Gastrocnemius medialis (tissue), 4 donors: ENCODE measurements around the gene HDDC2. TPM values are rescaled to one million over a fixed set of nuclear protein-coding genes. Genes with fewer than 3 reads are reported as not detected.
A peak's percentile ranks its signal among the peaks of the same experiment; 100 is the strongest.

Experiments used
- ATAC-seq, 2 donors: fragments of 150-250 bp; one replicate each; pipeline ENCODE4 v1.9.1; 2016
- DNase-seq, 2 donors: peaks; one replicate each; pipeline ENCODE4 v3.0.0-alpha.2; 2019
- H3K27ac ChIP-seq, 4 donors: fragments of 200-600 bp; sonication (generic); 1 replicate in 1 of 4; 2 replicates in 3 of 4; pipeline ENCODE4 v1.5.1; 2016 to 2018; ENCODE audit warnings: mild to moderate bottlenecking in 2 of 4, moderate library complexity in 1 of 4
- H3K27me3 ChIP-seq, 3 donors: fragments of 200-600 bp; sonication (generic) in 2 of 3; 1 replicate in 1 of 3; 2 replicates in 2 of 3; pipeline versions ENCODE4 v1.5.1 to v1.6.0; 2016 to 2019; ENCODE audit warnings: mild to moderate bottlenecking in 1 of 3, moderate library complexity in 1 of 3
- H3K36me3 ChIP-seq, 2 donors: fragments of 200-600 bp; sonication (generic) in 1 of 2; one replicate each; pipeline ENCODE4 v1.5.1; 2017 to 2018
- H3K4me1 ChIP-seq, 2 donors: fragments of 200-600 bp; sonication (generic) in 1 of 2; one replicate each; pipeline ENCODE4 v1.5.1; 2016 to 2017; ENCODE audit warnings: mild to moderate bottlenecking in 2 of 2
- H3K4me3 ChIP-seq, 4 donors: fragments of 200-600 bp; sonication (generic) in 3 of 4; 1 replicate in 1 of 4; 2 replicates in 3 of 4; pipeline ENCODE4 v1.5.1; 2016 to 2019; ENCODE audit warnings: mild to moderate bottlenecking in 2 of 4
- H3K9me3 ChIP-seq, 3 donors: fragments of 200-600 bp; sonication (generic) in 2 of 3; 1 replicate in 1 of 3; 2 replicates in 2 of 3; pipeline ENCODE4 v1.5.1; 2016 to 2019
- CTCF ChIP-seq, 5 experiments: fragments of 450-650 bp in 3 of 5; fragments of 200-600 bp in 2 of 5; sonication (generic) in 2 of 5; IDR thresholded peaks in 4 of 5; conservative IDR thresholded peaks in 1 of 5; 1 replicate in 4 of 5; 2 replicates in 1 of 5; pipeline ENCODE4 v1.5.1; 2016 to 2019; ENCODE audit warnings: antibody characterized with exemption in 5 of 5, mild to moderate bottlenecking in 3 of 5, moderate library complexity in 3 of 5
- POLR2A ChIP-seq, 2 donors: fragments of 450-650 bp; IDR thresholded peaks; one replicate each; pipeline ENCODE4 v1.6.1; 2017; ENCODE audit warnings: antibody characterized with exemption in 2 of 2, mild to moderate bottlenecking in 2 of 2, moderate library complexity in 2 of 2
- in situ Hi-C, 4 donors: fragments of 200-750 bp; cut with MboI; loops; one replicate each; pipeline versions ENCODE4 v1.15.0 to v1.8.0; 2017; ENCODE audit warnings: low sequenced_read_pairs in 4 of 4
- intact Hi-C: fragments of 100-400 bp; cut with DNase I; formaldehyde crosslinking; loops from one replicate; pipeline ENCODE4 v1.15.1; 2023; ENCODE audit warnings: low total_unique reads
- total RNA-seq, 4 donors: library from RNA; depleted of rRNA; stranded (reverse); fragments of >200 nt; gene quantifications; one replicate each; pipeline versions ENCODE4 v1.1.0 to v1.2.3, GENCODE V29; 2016

Gene HDDC2
- total RNA-seq, 4 donors from 2014 or later: 54.9 to 88.3 (median 77.7) TPM

GRCh38 chr6:125232466-125232865 is 69.3 kb downstream of the HDDC2 start:
- H3K9me3 ChIP-seq: no peaks in the 10 kb centered on the region
- in situ Hi-C loops: no loop called here
- DNase-seq: no peak
- ATAC-seq: no peak
- intact Hi-C loops: loop anchor here (5.0 kb wide), 1 partner anchor 60 kb away; no protein-coding TSS in a partner anchor
- no peaks in the 10 kb centered on the region for H3K27me3 ChIP-seq
- H3K27ac ChIP-seq: peak overlapping the region; percentile 63 to 82 (median 76)
- H3K4me3 ChIP-seq: no peak overlapping the region
- TF ChIP-seq POLR2A (IDR thresholded peaks at IDR 0.05) (no peak), CTCF (IDR thresholded peaks at IDR 0.05 in 4 of 5, conservative IDR thresholded peaks at IDR 0.05 in 1 of 5) (no peak)
- no peaks in the 10 kb centered on the region for H3K36me3 ChIP-seq
- peaks cover 64 to 65% of the 10 kb centered on the region in 2 donors for H3K4me1 ChIP-seq

GRCh38 chr6:125231574-125232343 is 70.0 kb downstream of the HDDC2 start:
- Histone ChIP-seq H3K4me3 (no peak overlapping the region), H3K9me3 (no peaks in the 10 kb centered on the region), H3K4me1 (peaks cover 61 to 62% of the 10 kb centered on the region in 2 donors), H3K36me3 (no peaks in the 10 kb centered on the region), H3K27me3 (no peaks in the 10 kb centered on the region), H3K27ac (peak overlapping the region; percentile 63 to 82 (median 76))
- intact Hi-C loops (loop anchor here (5.0 kb wide), 1 partner anchor 61 kb away; no protein-coding TSS in a partner anchor), in situ Hi-C loops (no loop called here)
- TF ChIP-seq POLR2A (IDR thresholded peaks at IDR 0.05): no peak
- ATAC-seq (peak; percentile 29 to 42), DNase-seq (no peak)

- ATAC-seq (peak; percentile 95 to 100), DNase-seq (peak; percentile 63 to 84)
- Histone ChIP-seq H3K4me1 (peaks cover 57 to 62% of the 10 kb centered on the region in 2 donors), H3K4me3 (no peak overlapping the region), H3K9me3 (no peaks in the 10 kb centered on the region), H3K27me3 (no peaks in the 10 kb centered on the region), H3K36me3 (no peaks in the 10 kb centered on the region), H3K27ac (peak overlapping the region; percentile 63 to 82 (median 76))
- in situ Hi-C loops (no loop called here), intact Hi-C loops (loop anchor here (5.0 kb wide), 1 partner anchor 61 kb away; no protein-coding TSS in a partner anchor)
- no peak for TF ChIP-seq POLR2A (IDR thresholded peaks at IDR 0.05)
- TF ChIP-seq CTCF (IDR thresholded peaks at IDR 0.05 in 4 of 5, conservative IDR thresholded peaks at IDR 0.05 in 1 of 5): no peak
Observed at GRCh38 chr6:125231133-125231532, 70.6 kb downstream of the HDDC2 start.

- no peak for TF ChIP-seq CTCF (IDR thresholded peaks at IDR 0.05 in 4 of 5, conservative IDR thresholded peaks at IDR 0.05 in 1 of 5)
- TF ChIP-seq POLR2A (IDR thresholded peaks at IDR 0.05): no peak
- intact Hi-C loops (loop anchor here (5.0 kb wide), 1 partner anchor 62 kb away; no protein-coding TSS in a partner anchor), in situ Hi-C loops (no loop called here)
- DNase-seq (no peak), ATAC-seq (no peak)
- no peaks in the 10 kb centered on the region for H3K36me3 ChIP-seq
- peaks cover 57 to 62% of the 10 kb centered on the region in 2 donors for H3K4me1 ChIP-seq
- no peaks in the 10 kb centered on the region for H3K9me3 ChIP-seq
- H3K27me3 ChIP-seq: no peaks in the 10 kb centered on the region
- H3K4me3 ChIP-seq: no peak overlapping the region
- peak overlapping the region; percentile 63 to 82 (median 76) for H3K27ac ChIP-seq
Observed at GRCh38 chr6:125230674-125231073, 71.1 kb downstream of the HDDC2 start.

- in situ Hi-C loops (no loop called here), intact Hi-C loops (no loop called here)
- H3K9me3 ChIP-seq: no peaks in the 10 kb centered on the region
- H3K4me3 ChIP-seq: no peak overlapping the region
- peak overlapping the region in 3 of 4 donors; percentile 47 to 82 (median 80) for H3K27ac ChIP-seq
- H3K27me3 ChIP-seq: no peaks in the 10 kb centered on the region
- TF ChIP-seq POLR2A (IDR thresholded peaks at IDR 0.05) (no peak), CTCF (IDR thresholded peaks at IDR 0.05 in 4 of 5, conservative IDR thresholded peaks at IDR 0.05 in 1 of 5) (no peak)
- H3K36me3 ChIP-seq: no peaks in the 10 kb centered on the region
- DNase-seq: no peak
- no peak for ATAC-seq
- peaks cover 61 to 63% of the 10 kb centered on the region in 2 donors for H3K4me1 ChIP-seq
Observed at GRCh38 chr6:125228981-125229479, 72.7 kb downstream of the HDDC2 start.
